Epithelial cell of esophagus (primary cell): Measurements from ENCODE around the gene FTMT.

Source experiments
- DNase-seq: peaks from one replicate; pipeline ENCODE4 v3.0.0; 2010; ENCODE audit warnings: low read depth
- H3K4me3 ChIP-seq: 2 replicates; pipeline ENCODE4 v1.5.1; 2011; ENCODE audit warnings: mild to moderate bottlenecking, low read length, control low read depth
- TF ChIP-seq, protein P1 (sequence below): IDR thresholded peaks from 2 replicates; pipeline ENCODE4 v1.5.1; 2011; ENCODE audit warnings: low read depth, mild to moderate bottlenecking, low read length, control low read depth, inconsistent platforms; ENCODE audit not compliant: insufficient read depth; ENCODE audit errors: missing control alignments

The FTMT gene

DNA sequence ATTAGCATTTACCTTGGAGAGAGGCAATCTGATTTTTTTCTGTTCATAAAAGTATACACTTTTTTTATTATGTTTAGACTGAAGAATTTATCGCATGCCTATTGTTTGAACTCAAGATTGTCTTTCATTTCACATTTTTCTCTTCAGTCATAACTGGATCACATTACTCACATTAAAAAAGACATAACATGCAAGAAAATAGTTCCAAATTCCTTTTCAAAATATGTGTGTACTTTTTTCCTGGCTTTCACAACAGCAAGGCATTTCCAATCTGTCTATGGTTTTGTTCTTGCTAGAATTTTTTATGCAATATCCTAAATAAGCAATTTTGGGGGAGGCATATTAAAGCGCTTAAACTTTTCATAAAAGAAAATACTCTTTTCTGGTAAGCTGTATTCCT lies 21.2 kb downstream of the FTMT start:
- no peak overlapping the region for H3K4me3 ChIP-seq
- TF ChIP-seq, protein P1, sequence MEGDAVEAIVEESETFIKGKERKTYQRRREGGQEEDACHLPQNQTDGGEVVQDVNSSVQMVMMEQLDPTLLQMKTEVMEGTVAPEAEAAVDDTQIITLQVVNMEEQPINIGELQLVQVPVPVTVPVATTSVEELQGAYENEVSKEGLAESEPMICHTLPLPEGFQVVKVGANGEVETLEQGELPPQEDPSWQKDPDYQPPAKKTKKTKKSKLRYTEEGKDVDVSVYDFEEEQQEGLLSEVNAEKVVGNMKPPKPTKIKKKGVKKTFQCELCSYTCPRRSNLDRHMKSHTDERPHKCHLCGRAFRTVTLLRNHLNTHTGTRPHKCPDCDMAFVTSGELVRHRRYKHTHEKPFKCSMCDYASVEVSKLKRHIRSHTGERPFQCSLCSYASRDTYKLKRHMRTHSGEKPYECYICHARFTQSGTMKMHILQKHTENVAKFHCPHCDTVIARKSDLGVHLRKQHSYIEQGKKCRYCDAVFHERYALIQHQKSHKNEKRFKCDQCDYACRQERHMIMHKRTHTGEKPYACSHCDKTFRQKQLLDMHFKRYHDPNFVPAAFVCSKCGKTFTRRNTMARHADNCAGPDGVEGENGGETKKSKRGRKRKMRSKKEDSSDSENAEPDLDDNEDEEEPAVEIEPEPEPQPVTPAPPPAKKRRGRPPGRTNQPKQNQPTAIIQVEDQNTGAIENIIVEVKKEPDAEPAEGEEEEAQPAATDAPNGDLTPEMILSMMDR = no peak
- DNase-seq = no peak

DNA sequence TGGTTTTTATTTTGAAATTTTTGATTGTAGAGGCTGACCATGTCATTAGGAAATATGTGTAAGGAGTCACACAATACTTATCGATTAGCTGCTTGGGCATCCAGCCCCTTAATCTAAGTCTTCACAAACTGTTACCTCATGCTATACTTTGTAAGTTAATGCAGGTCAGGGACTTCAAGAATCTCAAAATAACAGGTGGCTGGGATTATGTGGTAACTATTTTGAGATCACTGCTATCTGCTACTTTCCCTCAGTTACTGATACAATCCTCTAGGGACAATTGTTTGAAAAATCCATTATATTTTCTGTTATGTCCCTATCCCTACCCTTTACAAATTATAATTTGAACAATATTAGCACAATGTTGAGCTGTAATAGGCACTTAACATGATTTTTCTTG lies 21.7 kb downstream of the FTMT start:
- DNase-seq = no peak
- TF ChIP-seq, protein P1 = no peak
- H3K4me3 ChIP-seq = no peak overlapping the region

DNA sequence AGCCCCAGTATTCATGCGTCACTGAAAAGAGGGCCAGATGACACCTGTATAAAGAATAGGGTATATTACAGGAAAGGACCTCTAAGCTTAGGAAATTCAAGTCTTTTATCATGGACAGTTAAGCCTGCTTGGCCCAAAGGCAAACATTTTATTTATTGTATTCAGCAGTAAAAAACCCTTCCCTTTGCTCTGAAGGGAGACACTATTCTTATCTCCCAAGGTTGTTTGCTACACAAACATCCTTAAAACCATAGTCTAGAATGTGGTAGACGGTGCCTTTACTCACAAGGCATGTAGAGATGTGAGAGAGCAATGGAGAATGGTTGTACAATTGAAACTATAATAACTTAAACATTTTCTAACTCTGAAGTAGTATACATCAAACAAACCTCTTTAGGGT lies 33.9 kb downstream of the FTMT start:
- DNase-seq = no peak
- TF ChIP-seq, protein P1 = no peak
- H3K4me3 ChIP-seq = no peak overlapping the region

DNA sequence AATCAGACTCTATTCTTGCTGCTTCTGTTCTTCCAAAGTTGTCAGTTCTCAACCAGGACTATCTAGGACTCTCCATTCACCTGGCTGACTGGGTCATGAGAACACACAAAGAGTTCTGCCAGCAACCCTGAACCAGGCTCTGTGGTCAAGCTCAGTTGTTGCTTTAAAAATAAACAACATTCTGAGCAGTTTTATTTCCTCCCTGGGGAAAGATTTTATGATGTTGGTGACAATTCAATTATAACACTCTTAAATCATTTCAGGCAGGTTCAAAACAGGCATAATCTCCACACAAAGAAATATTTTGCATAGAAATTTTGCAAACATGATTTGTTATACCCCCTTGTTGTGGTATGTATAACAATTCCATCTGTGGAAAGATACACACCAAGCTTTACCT lies 36.0 kb downstream of the FTMT start:
- DNase-seq = no peak
- TF ChIP-seq, protein P1 = no peak
- H3K4me3 ChIP-seq = no peak overlapping the region

DNA sequence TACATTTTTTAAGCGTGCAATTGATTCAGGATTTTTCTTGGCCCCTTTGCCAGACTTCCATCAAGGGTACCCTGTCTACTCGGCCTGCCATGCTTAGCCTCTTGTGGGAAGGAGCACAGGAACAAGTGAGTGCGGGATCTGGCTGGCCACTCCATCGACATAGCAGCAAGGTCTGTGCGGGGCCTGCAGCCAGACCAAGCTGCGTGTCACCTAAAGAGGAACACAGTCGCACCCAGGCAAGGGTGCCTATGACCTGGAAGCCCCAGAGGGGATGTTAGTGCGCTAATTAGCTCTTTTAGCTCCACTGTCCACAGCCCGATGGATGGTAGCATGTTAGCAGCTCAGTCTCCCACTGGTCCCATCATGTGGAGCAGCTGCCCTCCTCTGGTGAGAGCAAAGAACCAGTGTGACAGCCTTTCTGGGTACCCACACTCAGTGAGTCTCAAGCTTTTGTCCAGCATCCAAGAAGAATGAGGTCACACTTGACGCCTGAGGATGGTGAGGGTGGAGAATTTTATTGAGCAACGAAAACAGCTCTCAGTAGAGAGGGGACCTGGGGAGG lies 38.7 kb downstream of the FTMT start:
- TF ChIP-seq, protein P1 = no peak
- no peak overlapping the region for H3K4me3 ChIP-seq
- DNase-seq = no peak

DNA sequence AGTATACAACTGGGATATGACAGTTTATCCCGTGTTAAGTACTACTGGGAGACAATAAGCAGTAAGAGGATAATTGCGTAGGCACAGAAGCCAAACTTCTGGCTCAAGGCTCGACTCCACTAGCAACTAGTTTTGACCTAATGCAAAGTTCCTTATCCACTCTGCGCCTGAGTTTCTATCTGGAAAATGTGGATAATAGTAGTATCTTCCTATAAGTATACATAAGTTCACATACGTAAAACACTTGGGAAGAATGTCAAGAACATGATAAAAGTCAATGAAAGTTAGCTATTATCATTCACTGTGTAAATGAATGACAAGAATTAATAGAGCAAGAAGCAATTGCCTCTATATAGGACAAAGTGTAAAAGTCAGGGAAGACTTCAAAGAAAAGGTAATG lies 45.7 kb downstream of the FTMT start:
- DNase-seq = no peak
- TF ChIP-seq, protein P1 = no peak
- H3K4me3 ChIP-seq = no peak overlapping the region

DNA sequence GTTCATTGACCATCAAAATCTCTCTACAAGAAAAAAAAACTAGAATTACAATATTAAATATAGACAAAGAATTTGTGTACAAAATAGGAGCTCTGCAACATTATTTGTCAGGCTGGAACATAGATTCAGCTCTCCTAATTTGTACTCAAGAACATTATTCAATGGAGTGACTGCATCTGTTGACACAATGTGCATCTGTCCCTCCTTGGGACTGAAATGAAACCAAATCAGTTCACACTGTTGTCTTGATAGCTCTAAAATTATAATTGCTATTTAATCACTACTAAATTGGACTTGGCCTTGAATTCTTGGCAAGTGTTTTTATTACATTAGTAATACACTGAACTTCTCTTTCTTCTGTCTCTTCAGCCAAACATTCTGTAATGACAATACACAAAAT lies 47.7 kb downstream of the FTMT start:
- no peak for DNase-seq
- TF ChIP-seq, protein P1 = no peak
- H3K4me3 ChIP-seq = no peak overlapping the region
